GM23248 (cell line): ENCODE results near the gene AMACR.

Experiments used
- EZH2 ChIP-seq: fragments of 200-600 bp; sonication (generic); IDR thresholded peaks from 2 replicates; pipeline ENCODE4 v1.6.1; 2018; ENCODE audit warnings: antibody characterized with exemption, mild to moderate bottlenecking; ENCODE audit not compliant: insufficient read depth, poor library complexity, severe bottlenecking
- EZH2phosphoT487 ChIP-seq: fragments of 200-600 bp; sonication (generic); IDR thresholded peaks from 2 replicates; pipeline ENCODE4 v1.6.1; 2018; ENCODE audit warnings: antibody characterized with exemption, moderate library complexity, mild to moderate bottlenecking, low read depth; ENCODE audit not compliant: insufficient read depth

DNA sequence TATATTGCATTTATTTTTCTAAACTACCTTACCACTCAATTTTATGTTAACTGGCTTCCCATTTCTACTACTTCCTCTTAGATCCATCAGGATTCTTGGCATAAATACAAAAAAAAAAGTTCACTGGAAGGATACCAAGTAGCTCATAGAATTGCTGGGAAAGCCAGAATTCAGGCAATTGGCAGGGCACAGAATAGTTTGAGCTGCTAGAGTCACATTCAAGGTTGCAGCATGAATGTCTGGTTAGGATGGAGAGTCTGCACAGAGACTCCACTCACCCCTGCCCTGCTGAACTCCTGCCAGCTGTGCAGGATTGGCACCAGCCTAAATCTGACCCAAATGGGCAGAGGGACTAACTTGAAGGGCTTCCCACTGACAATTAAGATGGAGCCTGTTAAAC is 4.9 kb upstream of the AMACR start:
- TF ChIP-seq EZH2phosphoT487 (no peak), EZH2 (no peak)
